ENCODE results near the gene PTPN7. TPM values are rescaled to one million over a fixed set of nuclear protein-coding genes. Genes with fewer than 3 reads are reported as not detected.

PTPN7 gene
- total RNA-seq, 2 donors from 2014 or later, result not detected

DNA sequence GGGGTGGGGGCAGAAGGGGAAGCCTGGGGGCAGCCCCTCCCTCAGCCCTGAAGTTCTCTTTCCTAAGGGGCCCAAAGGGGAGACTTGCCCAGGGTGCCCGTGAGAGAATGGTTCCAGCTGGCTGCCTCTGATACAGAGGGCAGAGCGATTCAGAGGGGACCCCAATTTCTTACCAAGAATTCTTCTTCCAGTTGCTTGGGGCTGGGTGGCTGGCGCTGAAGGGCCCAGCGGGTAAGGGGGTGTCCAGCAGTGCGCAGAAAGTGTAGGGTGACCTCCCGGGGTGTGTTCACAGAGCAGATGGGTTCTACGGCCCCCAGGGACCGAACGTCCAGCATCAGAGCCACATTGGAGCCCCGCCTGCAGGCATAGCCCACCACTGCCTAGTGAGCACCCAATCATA lies 2.5 kb downstream of the PTPN7 start:
- Histone ChIP-seq H3K9ac (ENCODE audit: extremely low read depth, low read length, poor library complexity, severe bottlenecking) (no peak overlapping the region), H3K27me3 (ENCODE audit: control insufficient read depth, insufficient read depth, low read length, poor library complexity, severe bottlenecking) (no peaks in the 10 kb centered on the region), H3K9me3 (ENCODE audit: control insufficient read depth, low read length) (no peaks in the 10 kb centered on the region), H3K4me3 (ENCODE audit: low read length) (no peak overlapping the region), H3K4me1 (ENCODE audit: control insufficient read depth, insufficient read depth, low read length) (no peaks in the 10 kb centered on the region), H3K27ac (ENCODE audit: low read depth, low read length) (no peak overlapping the region), H3K36me3 (ENCODE audit: control insufficient read depth, insufficient read depth, low read length) (no peaks in the 10 kb centered on the region)
- 89 to 93% methylated on average over 8 to 10 of the region's 10 CpGs for whole genome bisulfite sequencing, 2 experiments (ENCODE audit: insufficient coverage in 1 of 2, insufficient read length in 1 of 2)
- Mint-ChIP-seq H3K9me3 (no peaks in the 10 kb centered on the region), H3K36me3 (ENCODE audit: low read depth) (no peaks in the 10 kb centered on the region), H3K27me3 (ENCODE audit: insufficient read depth) (no peaks in the 10 kb centered on the region), H3K4me3 (no peak overlapping the region), H3K27ac (no peak overlapping the region), H3K4me1 (peaks cover 28% of the 10 kb centered on the region)
- DNase-seq, result no peak
- TF ChIP-seq, protein P1, sequence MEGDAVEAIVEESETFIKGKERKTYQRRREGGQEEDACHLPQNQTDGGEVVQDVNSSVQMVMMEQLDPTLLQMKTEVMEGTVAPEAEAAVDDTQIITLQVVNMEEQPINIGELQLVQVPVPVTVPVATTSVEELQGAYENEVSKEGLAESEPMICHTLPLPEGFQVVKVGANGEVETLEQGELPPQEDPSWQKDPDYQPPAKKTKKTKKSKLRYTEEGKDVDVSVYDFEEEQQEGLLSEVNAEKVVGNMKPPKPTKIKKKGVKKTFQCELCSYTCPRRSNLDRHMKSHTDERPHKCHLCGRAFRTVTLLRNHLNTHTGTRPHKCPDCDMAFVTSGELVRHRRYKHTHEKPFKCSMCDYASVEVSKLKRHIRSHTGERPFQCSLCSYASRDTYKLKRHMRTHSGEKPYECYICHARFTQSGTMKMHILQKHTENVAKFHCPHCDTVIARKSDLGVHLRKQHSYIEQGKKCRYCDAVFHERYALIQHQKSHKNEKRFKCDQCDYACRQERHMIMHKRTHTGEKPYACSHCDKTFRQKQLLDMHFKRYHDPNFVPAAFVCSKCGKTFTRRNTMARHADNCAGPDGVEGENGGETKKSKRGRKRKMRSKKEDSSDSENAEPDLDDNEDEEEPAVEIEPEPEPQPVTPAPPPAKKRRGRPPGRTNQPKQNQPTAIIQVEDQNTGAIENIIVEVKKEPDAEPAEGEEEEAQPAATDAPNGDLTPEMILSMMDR (conservative IDR thresholded peaks at IDR 0.05), result no peak

DNA sequence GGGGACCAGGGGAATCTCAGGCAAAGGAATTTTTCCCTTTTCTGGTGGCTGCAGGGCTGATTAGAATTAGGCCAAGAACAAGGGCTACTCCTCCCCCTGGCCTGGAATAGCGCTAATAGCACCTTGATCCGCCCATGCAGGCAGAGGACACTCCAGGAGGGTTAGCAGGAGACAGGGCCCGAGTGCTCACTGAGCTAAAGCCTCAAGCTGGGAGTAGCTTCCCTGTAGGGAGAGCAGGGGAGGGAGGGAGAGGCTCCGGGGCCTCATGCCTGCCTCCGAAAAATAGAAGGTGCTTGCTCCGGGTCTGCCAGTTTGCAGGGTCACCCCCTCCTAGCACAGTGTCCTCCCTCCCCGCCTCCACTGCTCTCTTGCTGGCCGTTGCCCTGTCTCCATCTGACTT lies 3.8 kb downstream of the PTPN7 start:
- 79 to 80% methylated on average over 4 to 8 of the region's 8 CpGs for WGBS, 2 experiments (ENCODE audit: insufficient coverage in 1 of 2, insufficient read length in 1 of 2)
- H3K36me3 ChIP-seq (ENCODE audit: control insufficient read depth, insufficient read depth, low read length), result no peaks in the 10 kb centered on the region
- H3K27me3 Mint-ChIP-seq (ENCODE audit: insufficient read depth), result no peaks in the 10 kb centered on the region
- H3K9ac ChIP-seq (ENCODE audit: extremely low read depth, low read length, poor library complexity, severe bottlenecking), result no peak overlapping the region
- no peaks in the 10 kb centered on the region for H3K36me3 Mint-ChIP-seq (ENCODE audit: low read depth)
- DNase-seq, result peak; percentile 63
- H3K4me3 ChIP-seq (ENCODE audit: low read length), result no peak overlapping the region
- H3K4me3 Mint-ChIP-seq, result no peak overlapping the region
- TF ChIP-seq, protein P1 (conservative IDR thresholded peaks at IDR 0.05), result no peak
- no peaks in the 10 kb centered on the region for H3K4me1 ChIP-seq (ENCODE audit: control insufficient read depth, insufficient read depth, low read length)
- H3K9me3 ChIP-seq (ENCODE audit: control insufficient read depth, low read length), result no peaks in the 10 kb centered on the region
- H3K4me1 Mint-ChIP-seq, result peaks cover 18% of the 10 kb centered on the region
- no peaks in the 10 kb centered on the region for H3K9me3 Mint-ChIP-seq
- H3K27ac Mint-ChIP-seq, result no peak overlapping the region
- H3K27ac ChIP-seq (ENCODE audit: low read depth, low read length), result no peak overlapping the region
- no peaks in the 10 kb centered on the region for H3K27me3 ChIP-seq (ENCODE audit: control insufficient read depth, insufficient read depth, low read length, poor library complexity, severe bottlenecking)

DNA sequence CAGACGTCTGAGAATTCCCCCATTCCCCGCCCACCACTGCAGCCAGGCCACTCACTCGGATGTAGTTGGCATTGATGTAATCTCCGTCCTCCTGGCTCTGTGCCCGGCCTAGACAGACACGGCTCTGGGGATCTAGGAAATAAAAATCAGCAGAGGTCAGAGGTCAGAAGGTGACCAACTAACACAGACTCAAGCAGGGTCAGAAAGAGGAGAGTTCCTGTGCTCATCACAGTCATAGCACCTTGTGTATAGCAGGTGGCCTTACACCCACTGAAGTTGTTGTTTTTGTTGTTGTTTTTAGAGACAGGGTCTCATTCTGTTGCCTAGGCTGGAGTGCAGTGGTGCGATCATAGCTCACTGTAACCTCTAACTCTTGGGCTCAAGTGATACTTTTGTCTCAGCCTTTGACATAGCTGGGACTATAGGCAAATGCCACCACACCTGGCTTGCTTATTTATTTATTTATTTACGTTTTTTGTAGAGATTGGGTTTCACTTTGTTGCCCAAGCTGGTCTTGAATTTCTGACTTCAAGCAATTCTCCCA lies 4.9 kb downstream of the PTPN7 start:
- 85 to 90% methylated on average over 4 to 8 of the region's 8 CpGs for WGBS, 2 experiments (ENCODE audit: insufficient coverage in 1 of 2, insufficient read length in 1 of 2)
- Histone ChIP-seq H3K36me3 (ENCODE audit: control insufficient read depth, insufficient read depth, low read length) (no peaks in the 10 kb centered on the region), H3K9ac (ENCODE audit: extremely low read depth, low read length, poor library complexity, severe bottlenecking) (no peak overlapping the region), H3K27me3 (ENCODE audit: control insufficient read depth, insufficient read depth, low read length, poor library complexity, severe bottlenecking) (no peaks in the 10 kb centered on the region), H3K27ac (ENCODE audit: low read depth, low read length) (no peak overlapping the region), H3K4me1 (ENCODE audit: control insufficient read depth, insufficient read depth, low read length) (no peaks in the 10 kb centered on the region), H3K9me3 (ENCODE audit: control insufficient read depth, low read length) (no peaks in the 10 kb centered on the region), H3K4me3 (ENCODE audit: low read length) (no peak overlapping the region)
- Mint-ChIP-seq H3K9me3 (no peaks in the 10 kb centered on the region), H3K4me1 (peaks cover 12% of the 10 kb centered on the region), H3K27me3 (ENCODE audit: insufficient read depth) (no peaks in the 10 kb centered on the region), H3K4me3 (no peak overlapping the region), H3K27ac (no peak overlapping the region), H3K36me3 (ENCODE audit: low read depth) (no peaks in the 10 kb centered on the region)
- TF ChIP-seq, protein P1 (conservative IDR thresholded peaks at IDR 0.05), result no peak
- DNase-seq, result no peak

Data from endodermal cell (in vitro differentiated cells).